ENCODE measurements around the gene ZNF274.
"Not testable (repeated sequence)": the region's sequence is repeated elsewhere in the genome, so short reads cannot be mapped to it uniquely, and the experiment has no call there.

ZNF274 gene

GRCh38 chr19:58182989-58183816 is at the start of gene ZNF274:
Gene ZNF274 (plus strand): TSS chr19:58183061. CDS start chr19:58183966, 905 bp downstream.
- H3K27me3 Mint-ChIP-seq, result no peaks in the 10 kb centered on the region
- H3K36me3 Mint-ChIP-seq, result peaks cover 46% of the 10 kb centered on the region
- H3K4me1 Mint-ChIP-seq (ENCODE audit: low read depth), result peaks cover 20% of the 10 kb centered on the region
- peak within 1 kb of the TSS; percentile 91 for H3K4me3 Mint-ChIP-seq
- H3K9me3 Mint-ChIP-seq (ENCODE audit: low read depth), result peaks cover 9% of the 10 kb centered on the region
- peak within 1 kb of the TSS; percentile 96 for H3K27ac Mint-ChIP-seq

GRCh38 chr19:58134244-58134643 is 48.6 kb upstream of the ZNF274 start:
- no peak overlapping the region for H3K27ac Mint-ChIP-seq
- H3K4me1 Mint-ChIP-seq (ENCODE audit: low read depth), result no peaks in the 10 kb centered on the region
- no peak overlapping the region for H3K4me3 Mint-ChIP-seq
- peaks cover 27% of the 10 kb centered on the region for H3K9me3 Mint-ChIP-seq (ENCODE audit: low read depth)
- peaks cover 60% of the 10 kb centered on the region for H3K36me3 Mint-ChIP-seq
- H3K27me3 Mint-ChIP-seq, result no peaks in the 10 kb centered on the region

GRCh38 chr19:58145849-58146248 is 37.0 kb upstream of the ZNF274 start:
- Mint-ChIP-seq H3K4me1 (ENCODE audit: low read depth) (peaks cover 10% of the 10 kb centered on the region), H3K9me3 (ENCODE audit: low read depth) (no peaks in the 10 kb centered on the region), H3K27ac (no peak overlapping the region), H3K4me3 (no peak overlapping the region), H3K36me3 (peaks cover 26% of the 10 kb centered on the region), H3K27me3 (no peaks in the 10 kb centered on the region)

- H3K4me3 Mint-ChIP-seq; H3K27me3 Mint-ChIP-seq; H3K27ac Mint-ChIP-seq; H3K9me3 Mint-ChIP-seq (ENCODE audit: low read depth): not testable (repeated sequence)
- H3K36me3 Mint-ChIP-seq, result peaks cover 20% of the 10 kb centered on the region
- H3K4me1 Mint-ChIP-seq (ENCODE audit: low read depth), result peaks cover 16% of the 10 kb centered on the region
Measured at GRCh38 chr19:58147475-58147874, 35.4 kb upstream of the ZNF274 start.

GRCh38 chr19:58150328-58150921 is 32.4 kb upstream of the ZNF274 start, which contains the start of gene ZNF329:
Gene ZNF329 (minus strand): TSS chr19:58150789. CDS start chr19:58129503, 21,286 bp downstream.
- Mint-ChIP-seq H3K9me3 (ENCODE audit: low read depth) (no peaks in the 10 kb centered on the region), H3K4me3 (peak within 1 kb of the TSS; percentile 96), H3K4me1 (ENCODE audit: low read depth) (peaks cover 21% of the 10 kb centered on the region), H3K36me3 (peaks cover 12% of the 10 kb centered on the region), H3K27ac (peak within 1 kb of the TSS; percentile 94), H3K27me3 (no peaks in the 10 kb centered on the region)

GRCh38 chr19:58153386-58153785 is 29.5 kb upstream of the ZNF274 start:
- H3K4me1 Mint-ChIP-seq (ENCODE audit: low read depth), result peaks cover 21% of the 10 kb centered on the region
- H3K27me3 Mint-ChIP-seq, result no peaks in the 10 kb centered on the region
- peaks cover 6% of the 10 kb centered on the region for H3K36me3 Mint-ChIP-seq
- H3K27ac Mint-ChIP-seq, result no peak overlapping the region
- peak overlapping the region; percentile 17 for H3K4me3 Mint-ChIP-seq
- H3K9me3 Mint-ChIP-seq (ENCODE audit: low read depth), result no peaks in the 10 kb centered on the region

- Mint-ChIP-seq H3K4me3 (peak overlapping the region; percentile 87), H3K27ac (peak overlapping the region; percentile 5), H3K27me3 (no peaks in the 10 kb centered on the region), H3K4me1 (ENCODE audit: low read depth) (peaks cover 20% of the 10 kb centered on the region), H3K9me3 (ENCODE audit: low read depth) (no peaks in the 10 kb centered on the region), H3K36me3 (peaks cover 3% of the 10 kb centered on the region)
Measured at GRCh38 chr19:58154287-58154678, 28.6 kb upstream of the ZNF274 start.

- H3K9me3 Mint-ChIP-seq (ENCODE audit: low read depth), result no peaks in the 10 kb centered on the region
Measured at GRCh38 chr19:58154679-58155648, 27.9 kb upstream of the ZNF274 start.

GRCh38 chr19:58157045-58157728 is 25.7 kb upstream of the ZNF274 start:
- Mint-ChIP-seq H3K36me3 (peaks cover 4% of the 10 kb centered on the region), H3K27ac (no peak overlapping the region), H3K4me3 (no peak overlapping the region), H3K27me3 (no peaks in the 10 kb centered on the region), H3K4me1 (ENCODE audit: low read depth) (peaks cover 5% of the 10 kb centered on the region), H3K9me3 (ENCODE audit: low read depth) (peaks cover 4% of the 10 kb centered on the region)

More at GRCh38 chr19:58154679-58155648, 27.9 kb upstream of the ZNF274 start:
- peaks cover under 1% of the 10 kb centered on the region for H3K36me3 Mint-ChIP-seq
- H3K4me3 Mint-ChIP-seq, result peak overlapping the region; percentile 87
- H3K27ac Mint-ChIP-seq, result peak overlapping the region; percentile 5
- H3K4me1 Mint-ChIP-seq (ENCODE audit: low read depth), result peaks cover 14% of the 10 kb centered on the region
- no peaks in the 10 kb centered on the region for H3K27me3 Mint-ChIP-seq

- no peaks in the 10 kb centered on the region for H3K27me3 Mint-ChIP-seq
- H3K27ac Mint-ChIP-seq, result no peak overlapping the region
- peaks cover 18% of the 10 kb centered on the region for H3K9me3 Mint-ChIP-seq (ENCODE audit: low read depth)
- H3K4me1 Mint-ChIP-seq (ENCODE audit: low read depth), result no peaks in the 10 kb centered on the region
- H3K36me3 Mint-ChIP-seq, result peaks cover 29% of the 10 kb centered on the region
- no peak overlapping the region for H3K4me3 Mint-ChIP-seq
Measured at GRCh38 chr19:58166268-58166667, 16.6 kb upstream of the ZNF274 start.

GRCh38 chr19:58166708-58167280 is 16.1 kb upstream of the ZNF274 start:
- Mint-ChIP-seq H3K27me3 (no peaks in the 10 kb centered on the region), H3K9me3 (ENCODE audit: low read depth) (peaks cover 17% of the 10 kb centered on the region), H3K36me3 (peaks cover 28% of the 10 kb centered on the region), H3K4me3 (no peak overlapping the region), H3K4me1 (ENCODE audit: low read depth) (no peaks in the 10 kb centered on the region), H3K27ac (no peak overlapping the region)

GRCh38 chr19:58170860-58171259 is 12.0 kb upstream of the ZNF274 start:
- H3K4me1 Mint-ChIP-seq (ENCODE audit: low read depth), result no peaks in the 10 kb centered on the region
- peaks cover 13% of the 10 kb centered on the region for H3K9me3 Mint-ChIP-seq (ENCODE audit: low read depth)
- H3K27me3 Mint-ChIP-seq, result peaks cover 2% of the 10 kb centered on the region
- H3K27ac Mint-ChIP-seq, result no peak overlapping the region
- no peak overlapping the region for H3K4me3 Mint-ChIP-seq
- H3K36me3 Mint-ChIP-seq, result peaks cover 20% of the 10 kb centered on the region

- Mint-ChIP-seq H3K4me1 (ENCODE audit: low read depth) (peaks cover 20% of the 10 kb centered on the region), H3K4me3 (peak overlapping the region; percentile 91), H3K36me3 (peaks cover 44% of the 10 kb centered on the region), H3K27ac (peak overlapping the region; percentile 96), H3K9me3 (ENCODE audit: low read depth) (peaks cover 9% of the 10 kb centered on the region), H3K27me3 (no peaks in the 10 kb centered on the region)
Measured at GRCh38 chr19:58181902-58182576, 822 bp upstream of the ZNF274 start.
